GM13976 (cell line): Measurements from ENCODE around the gene SLC35E1.

Experiments used
- DNase-seq: peaks from one replicate; pipeline ENCODE4 v3.0.0; 2012; ENCODE audit warnings: low spot score
- in situ Hi-C: fragments of 300-500 bp; cut with MboI; formaldehyde crosslinking; loops from one replicate; pipeline ENCODE4 v1.12.0; 2022; ENCODE audit warnings: low sequenced_read_pairs, mixed read lengths, inconsistent platforms; ENCODE audit not compliant: unreplicated experiment
- TF ChIP-seq, protein P1 (sequence below): IDR thresholded peaks from 2 replicates; pipeline ENCODE4 v1.5.1; 2012; ENCODE audit warnings: borderline replicate concordance, mild to moderate bottlenecking; ENCODE audit not compliant: insufficient read depth; ENCODE audit errors: extremely low read depth, missing control alignments, control extremely low read depth

Gene SLC35E1

DNA sequence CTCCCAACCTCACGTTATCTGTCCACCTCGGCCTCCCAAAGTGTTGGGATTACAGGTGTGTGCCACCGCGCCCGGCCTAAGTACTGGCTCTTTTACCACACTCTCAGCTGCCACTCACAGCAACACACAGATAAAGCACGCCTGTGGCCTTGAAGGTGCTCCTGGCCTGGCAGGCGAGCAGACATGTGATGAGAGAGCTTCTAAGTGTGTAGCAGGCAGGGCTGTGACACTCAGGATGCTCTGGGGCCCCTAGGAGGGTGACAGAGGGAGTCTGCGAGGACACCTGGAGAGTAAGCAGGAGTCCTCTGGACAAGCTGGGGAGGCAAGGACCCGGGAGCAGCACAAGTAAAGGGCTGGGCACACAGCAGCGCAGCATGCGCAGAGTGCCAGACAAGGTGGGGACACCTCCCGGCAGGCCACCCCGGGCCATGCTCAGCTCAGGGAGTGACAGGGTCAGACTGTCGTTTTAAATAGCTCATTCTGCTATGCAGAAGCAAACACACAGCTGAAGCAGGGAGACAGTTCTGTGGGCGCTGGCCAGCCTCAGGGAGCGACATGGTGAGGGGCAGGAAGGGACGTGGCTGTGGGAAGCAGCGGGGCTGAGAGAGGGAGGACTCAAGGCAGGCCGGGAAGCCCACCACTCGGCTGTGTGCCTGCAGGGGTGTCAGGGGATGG lies 29.3 kb upstream of the SLC35E1 start:
- in situ Hi-C loops, result no loop called here
- TF ChIP-seq, protein P1, sequence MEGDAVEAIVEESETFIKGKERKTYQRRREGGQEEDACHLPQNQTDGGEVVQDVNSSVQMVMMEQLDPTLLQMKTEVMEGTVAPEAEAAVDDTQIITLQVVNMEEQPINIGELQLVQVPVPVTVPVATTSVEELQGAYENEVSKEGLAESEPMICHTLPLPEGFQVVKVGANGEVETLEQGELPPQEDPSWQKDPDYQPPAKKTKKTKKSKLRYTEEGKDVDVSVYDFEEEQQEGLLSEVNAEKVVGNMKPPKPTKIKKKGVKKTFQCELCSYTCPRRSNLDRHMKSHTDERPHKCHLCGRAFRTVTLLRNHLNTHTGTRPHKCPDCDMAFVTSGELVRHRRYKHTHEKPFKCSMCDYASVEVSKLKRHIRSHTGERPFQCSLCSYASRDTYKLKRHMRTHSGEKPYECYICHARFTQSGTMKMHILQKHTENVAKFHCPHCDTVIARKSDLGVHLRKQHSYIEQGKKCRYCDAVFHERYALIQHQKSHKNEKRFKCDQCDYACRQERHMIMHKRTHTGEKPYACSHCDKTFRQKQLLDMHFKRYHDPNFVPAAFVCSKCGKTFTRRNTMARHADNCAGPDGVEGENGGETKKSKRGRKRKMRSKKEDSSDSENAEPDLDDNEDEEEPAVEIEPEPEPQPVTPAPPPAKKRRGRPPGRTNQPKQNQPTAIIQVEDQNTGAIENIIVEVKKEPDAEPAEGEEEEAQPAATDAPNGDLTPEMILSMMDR, result no peak
- no peak for DNase-seq

DNA sequence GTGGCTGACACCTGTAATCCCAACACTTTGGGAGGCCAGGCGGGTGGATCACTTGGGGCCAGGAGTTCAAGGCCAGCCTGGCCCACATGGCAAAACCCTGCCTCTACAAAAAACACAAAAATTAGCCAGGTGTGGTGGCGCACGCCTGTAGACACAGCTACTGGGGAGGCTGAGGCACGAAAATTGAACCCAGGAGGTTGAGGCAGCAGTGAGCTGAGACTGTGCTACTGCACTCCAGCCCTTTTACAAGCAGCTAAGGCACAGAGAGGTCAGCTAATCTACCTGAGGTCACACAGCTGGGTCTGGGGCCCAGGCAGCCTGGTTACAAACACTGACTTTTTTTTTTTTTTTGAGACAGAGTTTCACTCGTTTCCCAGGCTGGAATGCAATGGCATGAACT lies 28.6 kb upstream of the SLC35E1 start:
- in situ Hi-C loops, result no loop called here
- TF ChIP-seq, protein P1, result no peak
- DNase-seq, result no peak

DNA sequence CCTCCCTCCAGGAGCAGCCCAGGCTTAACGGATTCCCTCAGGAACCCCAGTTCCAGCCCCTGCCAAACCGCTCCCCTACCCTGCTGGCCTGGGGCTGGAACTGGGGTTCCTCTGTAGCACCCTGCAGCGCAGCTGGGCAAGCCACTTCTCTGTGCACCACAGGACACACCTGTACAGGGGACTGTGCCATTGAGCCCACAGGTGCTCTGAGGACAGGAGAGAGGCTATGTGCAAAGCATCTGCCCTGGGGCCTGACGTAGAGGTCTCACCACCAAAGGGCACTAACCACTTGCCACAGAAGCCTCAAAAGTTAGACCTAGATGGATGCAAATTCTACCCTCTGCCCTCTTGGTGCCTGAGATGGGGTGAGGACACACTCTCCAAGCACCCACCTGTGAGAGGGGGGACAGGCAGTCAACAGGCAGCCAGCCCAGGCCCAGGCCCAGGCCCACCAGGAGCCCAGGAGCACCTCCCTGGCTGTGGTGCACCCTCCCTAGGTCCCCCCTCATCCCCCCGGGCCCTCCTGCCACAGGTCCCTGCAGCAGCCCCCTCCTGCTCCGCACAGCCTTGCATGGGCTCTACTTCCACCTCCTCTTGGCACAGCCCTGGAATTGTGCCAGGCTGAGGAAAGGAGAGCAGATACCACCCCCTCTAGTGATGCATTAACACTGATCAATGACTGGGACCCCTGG lies 27.6 kb upstream of the SLC35E1 start:
- TF ChIP-seq, protein P1, result no peak
- no peak for DNase-seq
- in situ Hi-C loops, result no loop called here

DNA sequence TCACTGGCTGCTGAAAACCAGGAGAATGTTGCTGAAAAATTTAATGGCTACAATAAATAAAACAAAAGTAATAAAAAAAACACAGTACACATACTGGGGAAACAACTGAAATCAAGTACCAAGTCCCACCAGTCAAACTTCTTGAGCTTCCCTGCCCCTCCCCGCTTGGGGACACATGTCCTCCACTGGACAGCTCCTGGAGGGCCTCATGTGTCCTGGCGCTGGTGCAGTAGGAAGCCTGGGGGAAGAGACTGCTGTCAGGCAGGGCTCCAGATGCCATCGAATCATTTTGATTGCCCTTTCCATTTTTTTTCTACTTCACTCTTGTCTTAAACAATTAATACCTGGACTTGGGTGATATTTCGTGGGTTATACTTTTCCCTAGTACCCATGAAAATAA lies 26.6 kb upstream of the SLC35E1 start:
- TF ChIP-seq, protein P1, result no peak
- no peak for DNase-seq
- in situ Hi-C loops, result no loop called here

DNA sequence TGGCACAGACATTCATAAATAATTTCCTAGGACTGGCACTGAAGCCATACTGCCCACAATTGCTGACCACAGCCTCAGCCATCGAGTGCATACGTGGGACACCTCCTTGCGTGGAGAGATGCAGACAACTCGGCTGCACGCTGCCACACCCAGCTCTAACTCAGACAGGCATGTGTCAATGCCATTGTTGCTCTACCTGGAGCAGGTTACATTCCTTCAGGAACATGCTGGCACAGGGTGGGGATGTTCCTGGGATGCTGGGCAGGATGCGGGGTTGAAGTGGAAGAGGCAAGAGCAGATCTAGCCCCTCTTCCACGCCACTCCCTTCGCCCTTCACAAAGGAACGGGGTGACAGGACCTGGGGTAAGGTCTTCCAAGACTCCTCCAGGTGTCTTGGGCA lies 24.2 kb upstream of the SLC35E1 start:
- no peak for DNase-seq
- in situ Hi-C loops, result no loop called here
- TF ChIP-seq, protein P1, result no peak

DNA sequence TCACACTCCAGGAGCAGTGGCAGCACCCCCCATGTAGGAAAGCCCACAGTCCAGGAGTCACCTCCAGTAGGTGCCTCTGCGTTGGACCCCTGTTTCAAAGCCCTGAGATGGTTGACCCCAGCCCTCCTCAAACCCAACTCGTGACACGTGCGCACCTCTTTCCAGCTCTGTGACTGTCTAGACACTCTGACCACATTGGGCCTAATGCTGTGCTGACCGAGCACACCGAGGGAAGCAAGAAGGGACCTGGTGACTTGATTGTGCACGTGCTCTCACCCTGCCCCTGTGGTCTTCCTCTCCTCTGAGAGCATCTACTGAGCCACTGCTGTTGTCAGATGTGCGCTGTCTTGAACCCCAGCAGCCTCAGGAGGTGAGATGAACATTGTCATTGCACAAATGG lies 22.9 kb upstream of the SLC35E1 start:
- DNase-seq, result no peak
- in situ Hi-C loops, result no loop called here
- TF ChIP-seq, protein P1, result no peak
